Measurements from ENCODE around the gene MAP3K21.

MAP3K21 gene

DNA sequence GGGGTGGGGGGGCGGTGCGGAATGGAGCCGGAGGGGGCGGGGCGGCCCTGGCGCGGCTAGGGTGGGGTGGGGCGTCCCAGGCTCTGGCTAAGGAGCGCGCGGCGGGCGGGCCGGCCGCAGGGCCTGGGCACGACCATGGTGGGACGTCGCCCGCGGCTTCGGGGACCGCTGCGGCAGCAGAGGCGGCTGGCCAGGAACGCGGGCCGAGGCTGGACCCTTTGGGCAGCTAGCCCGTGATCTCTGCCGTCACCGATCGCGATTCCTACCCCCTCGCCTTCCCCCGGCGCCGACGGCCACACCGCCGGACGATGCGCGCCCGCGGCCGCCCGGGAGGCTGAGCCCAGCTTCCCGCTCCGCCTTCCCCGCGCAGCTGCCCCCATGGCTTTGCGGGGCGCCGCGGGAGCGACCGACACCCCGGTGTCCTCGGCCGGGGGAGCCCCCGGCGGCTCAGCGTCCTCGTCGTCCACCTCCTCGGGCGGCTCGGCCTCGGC lies at the start of gene MAP3K21:
MAP3K21 (plus strand) TSS at position 74 of the 491 bp plus-strand sequence; CDS start at position 379, 305 bp downstream.
- no peak for DNase-seq

DNA sequence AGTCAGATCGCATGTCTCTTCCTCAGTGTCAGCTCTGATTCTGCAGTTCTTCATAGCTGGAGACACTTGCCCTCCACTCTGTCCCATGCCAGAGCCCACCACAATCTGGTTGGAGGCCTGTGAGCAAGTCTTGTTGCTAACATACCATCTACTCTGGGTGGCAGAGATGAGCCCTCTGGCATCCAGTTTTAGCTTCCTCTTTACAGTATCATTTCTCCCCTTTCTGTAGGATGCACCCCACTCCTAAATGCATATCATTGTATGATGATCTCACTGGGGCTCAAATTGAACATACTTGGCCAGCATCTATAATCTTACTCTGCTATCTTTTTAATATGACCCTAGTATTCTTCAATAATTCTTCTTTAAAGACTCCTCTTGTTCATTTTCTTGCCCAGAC lies 48.9 kb upstream of the MAP3K21 start:
- no peak for DNase-seq

DNA sequence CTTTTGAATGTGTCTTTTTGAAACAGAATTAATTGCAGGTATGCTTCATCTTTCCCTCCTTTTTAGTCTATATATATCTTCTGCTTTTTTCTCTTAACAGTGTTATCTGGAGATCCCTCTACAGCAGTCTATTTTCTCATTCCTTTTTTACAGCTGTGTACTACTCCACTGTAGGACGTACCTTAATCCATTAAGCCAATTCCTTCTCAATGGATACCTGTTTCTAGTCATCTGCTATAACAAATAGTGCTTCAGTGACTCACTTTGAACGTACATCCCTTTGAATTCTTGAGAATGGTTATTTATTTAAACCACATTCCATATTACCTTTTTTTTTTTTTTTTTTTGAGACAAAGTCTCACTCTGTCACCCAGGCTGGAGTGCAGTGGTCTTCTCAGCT lies 47.6 kb upstream of the MAP3K21 start:
- DNase-seq = no peak

DNA sequence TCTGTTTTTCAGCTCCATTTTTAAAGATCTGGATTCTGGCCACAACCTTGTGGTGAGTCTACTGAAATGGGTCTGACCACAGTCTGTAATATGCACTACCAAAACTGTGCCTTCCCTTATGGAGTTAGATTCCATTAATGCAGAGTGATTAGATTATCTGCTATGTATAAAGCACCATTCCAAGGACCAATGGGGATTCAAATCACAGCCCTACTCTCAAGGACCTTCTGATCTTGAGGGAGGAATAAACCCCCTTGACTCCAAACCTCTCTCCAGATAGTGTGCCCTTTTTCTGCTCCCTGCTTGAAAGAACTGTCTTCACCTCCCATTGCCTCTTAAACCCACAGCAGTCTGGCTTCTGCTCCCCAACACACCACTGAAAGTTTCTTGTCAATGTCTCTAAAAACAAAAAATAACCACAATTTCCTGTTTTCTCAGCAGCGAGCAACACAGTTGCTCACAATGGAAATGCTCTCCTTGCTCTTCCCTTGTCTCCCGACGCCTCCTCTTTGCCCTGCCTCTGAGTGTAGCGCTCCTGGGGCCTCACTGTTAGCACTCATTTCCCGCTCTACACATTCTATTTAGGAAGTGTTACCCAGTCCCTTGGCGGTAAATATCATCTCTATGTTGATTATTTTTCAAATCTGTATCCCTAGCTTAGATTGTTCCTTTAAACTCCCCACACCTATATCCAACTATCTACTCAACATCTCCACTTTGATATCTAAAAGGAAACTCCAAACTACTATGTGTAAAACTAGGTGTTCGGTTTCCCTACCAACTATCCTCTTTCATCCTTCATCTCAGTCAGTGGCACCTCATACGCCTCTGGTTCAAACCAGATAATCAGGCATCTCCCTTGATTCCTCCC lies 45.6 kb upstream of the MAP3K21 start:
- DNase-seq = peak in 1 of 2 experiments; percentile 33

DNA sequence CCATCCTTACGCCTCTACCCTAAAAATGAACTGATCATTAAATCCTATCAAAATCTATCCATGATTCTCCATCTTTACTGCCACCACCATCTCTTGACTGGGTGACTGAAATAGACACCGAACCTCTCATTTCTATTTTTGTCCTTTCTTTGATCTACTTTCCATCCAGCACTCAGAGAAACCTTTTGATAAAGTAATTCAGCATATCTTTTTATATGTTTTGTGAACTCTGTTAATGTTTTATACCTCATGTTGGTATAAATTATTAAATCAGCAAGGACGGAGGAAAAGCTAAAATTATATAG lies 45.0 kb upstream of the MAP3K21 start:
- DNase-seq = no peak

DNA sequence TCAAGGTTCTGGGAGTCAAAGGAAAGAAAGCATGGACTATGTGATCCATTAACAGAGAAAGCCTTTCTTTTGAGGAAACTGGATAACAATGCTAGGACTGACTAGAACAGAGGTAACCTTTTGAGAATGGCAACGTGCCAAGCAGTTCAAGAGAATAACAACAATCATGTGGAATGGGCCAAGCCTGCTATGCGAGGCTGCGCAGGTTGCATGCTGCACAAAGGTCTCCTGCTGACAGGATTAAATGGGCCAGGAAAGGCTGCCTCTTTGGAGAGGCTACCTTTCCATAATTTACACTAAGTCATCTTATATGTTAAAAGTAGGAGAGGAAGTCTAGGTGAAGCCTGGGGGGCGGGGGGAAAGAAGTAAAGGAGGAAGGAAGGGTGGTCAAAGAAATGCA lies 37.8 kb upstream of the MAP3K21 start:
- no peak for DNase-seq

DNA sequence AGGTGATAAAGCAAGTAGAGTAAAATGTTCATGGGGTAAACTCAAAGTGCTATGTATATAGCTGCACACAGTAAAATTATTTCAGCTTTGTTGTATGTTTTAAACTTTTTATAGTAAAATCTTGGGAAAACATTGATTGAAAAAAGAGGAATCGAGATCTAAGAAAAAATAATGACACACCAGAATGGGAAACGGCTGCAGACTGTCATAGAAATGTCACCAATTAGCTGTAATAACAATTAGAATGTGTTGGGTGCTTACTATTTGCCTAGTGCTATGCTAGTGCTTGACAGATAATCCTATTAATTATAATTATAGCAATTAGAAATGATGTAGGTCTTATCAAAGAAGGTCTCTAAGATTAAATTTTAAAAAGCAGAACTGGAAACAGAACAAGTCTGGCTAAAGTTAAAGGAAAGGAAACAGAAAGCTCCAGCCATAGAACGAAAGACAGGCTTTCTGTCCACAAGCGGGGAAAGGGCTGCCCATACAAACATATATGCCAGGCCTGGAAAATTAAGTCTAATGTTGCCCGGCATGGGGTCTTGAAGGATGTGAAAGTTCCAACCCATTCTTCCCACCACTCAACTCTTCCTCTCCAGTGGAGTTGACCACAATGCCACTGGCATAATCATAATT lies 37.0 kb upstream of the MAP3K21 start:
- DNase-seq = no peak

DNA sequence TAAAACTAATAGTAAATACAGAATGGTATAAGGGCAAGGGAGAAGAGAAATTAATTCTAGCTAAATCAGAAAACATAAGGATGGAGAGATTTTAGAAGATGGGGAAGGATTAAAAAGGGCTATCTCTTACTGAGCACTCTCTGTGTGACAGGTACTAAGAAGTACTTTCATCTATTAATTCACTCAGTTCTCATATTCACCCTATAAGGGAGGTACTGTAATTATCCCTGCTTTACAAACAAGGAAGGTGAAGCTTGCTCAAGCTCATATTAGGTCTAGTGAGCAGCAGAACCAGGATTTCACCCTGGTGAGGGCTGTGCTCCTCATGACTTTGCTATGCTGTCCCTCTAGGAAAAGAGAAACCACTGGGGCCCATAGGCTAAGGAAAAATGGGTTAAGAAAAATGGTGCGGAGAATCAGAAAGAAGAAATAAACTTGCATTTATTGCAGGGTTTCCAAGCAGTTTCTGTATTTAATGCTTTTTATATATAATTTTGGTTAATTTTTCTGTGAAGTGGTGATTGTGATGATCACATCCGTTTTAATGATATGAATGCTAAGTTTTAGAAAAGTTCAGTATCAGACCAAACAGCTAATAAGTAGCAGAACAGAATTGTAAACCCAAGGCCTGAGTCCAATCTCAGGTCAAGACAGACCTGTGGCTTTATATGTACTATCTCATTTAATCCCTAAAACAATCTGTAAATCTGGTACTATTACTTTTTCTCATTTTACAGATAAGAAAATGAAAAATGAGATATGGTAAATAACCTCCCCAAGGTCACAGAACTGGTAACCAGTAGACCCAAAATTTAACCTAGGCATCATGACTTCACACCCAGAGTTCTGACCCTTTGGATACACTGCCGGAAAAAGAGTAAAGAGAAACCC lies 33.7 kb upstream of the MAP3K21 start:
- no peak for DNase-seq

DNA sequence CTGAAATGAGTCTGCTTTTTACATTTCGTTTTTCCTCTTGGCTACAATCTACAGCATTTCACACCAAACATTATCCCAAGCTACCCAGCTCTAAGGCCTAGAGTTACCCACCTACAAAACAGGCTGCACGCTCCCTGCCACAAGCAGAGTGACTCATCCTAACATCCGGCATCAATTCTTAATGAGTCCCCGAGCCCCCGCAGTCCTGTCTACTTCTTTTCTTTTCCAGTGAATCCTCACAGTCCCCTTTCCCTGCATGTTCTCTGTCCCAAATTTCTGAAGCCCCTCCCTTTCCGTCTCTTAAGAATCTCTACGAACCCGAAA lies 32.6 kb upstream of the MAP3K21 start:
- DNase-seq = no peak

DNA sequence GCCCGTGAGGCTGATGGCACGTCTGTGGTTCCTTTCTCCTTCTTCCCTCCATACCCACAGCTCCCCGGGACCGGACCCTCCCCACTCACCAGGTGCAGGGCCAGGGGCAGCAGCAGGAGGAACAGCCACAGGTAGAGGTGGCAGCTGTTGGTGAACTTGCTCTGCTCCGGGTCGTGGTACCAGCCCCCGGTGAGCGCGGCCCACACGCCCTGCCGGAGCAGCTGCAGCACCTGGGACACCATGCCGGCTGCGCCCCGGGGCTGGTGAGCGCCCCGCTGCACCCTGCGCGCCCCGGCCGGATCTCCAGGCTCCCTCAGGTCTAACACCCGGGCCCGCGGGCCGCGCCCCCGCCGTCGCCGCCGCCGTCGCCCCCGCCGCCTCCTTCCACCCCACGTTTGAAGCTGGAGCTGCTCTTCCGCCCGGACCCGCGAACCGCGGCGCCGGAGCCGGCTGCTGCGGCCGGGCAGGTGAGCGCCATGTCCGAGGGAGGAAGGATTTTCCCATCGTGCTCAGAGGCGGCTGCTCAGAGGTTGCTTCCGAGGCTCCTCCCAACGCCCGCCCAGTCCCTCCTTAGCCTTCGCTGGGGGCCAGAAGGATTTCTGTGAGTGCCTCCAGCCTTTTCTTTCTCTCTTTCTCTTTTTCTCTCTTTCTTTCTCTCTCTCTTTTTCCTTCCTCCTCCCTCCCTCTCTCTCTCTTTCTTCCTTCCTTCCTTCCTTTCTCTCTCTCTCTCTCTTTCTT lies 32.1 kb upstream of the MAP3K21 start, which contains the start of gene PCNX2:
PCNX2 (minus strand) TSS at position 489 of the 738 bp plus-strand sequence; CDS start at position 242, 247 bp downstream.
- peak; percentile 71 to 82 for DNase-seq

DNA sequence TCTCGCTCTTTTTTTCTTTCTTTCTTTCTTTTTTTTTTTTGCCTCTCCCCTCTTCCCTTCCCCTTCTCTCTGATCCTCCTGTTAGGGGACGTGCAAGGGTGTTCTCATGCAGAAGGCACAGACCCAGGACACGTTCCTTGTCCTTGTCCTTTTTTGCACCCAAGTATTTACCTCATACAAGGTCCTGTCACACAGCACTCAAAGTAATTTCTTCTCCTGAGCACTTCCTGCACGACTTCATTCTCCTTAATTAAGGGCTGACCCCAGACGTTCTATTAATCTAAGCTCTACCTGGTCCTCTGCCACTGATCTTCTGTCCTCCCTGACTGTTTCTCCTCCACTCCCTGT lies 31.6 kb upstream of the MAP3K21 start:
- no peak for DNase-seq

DNA sequence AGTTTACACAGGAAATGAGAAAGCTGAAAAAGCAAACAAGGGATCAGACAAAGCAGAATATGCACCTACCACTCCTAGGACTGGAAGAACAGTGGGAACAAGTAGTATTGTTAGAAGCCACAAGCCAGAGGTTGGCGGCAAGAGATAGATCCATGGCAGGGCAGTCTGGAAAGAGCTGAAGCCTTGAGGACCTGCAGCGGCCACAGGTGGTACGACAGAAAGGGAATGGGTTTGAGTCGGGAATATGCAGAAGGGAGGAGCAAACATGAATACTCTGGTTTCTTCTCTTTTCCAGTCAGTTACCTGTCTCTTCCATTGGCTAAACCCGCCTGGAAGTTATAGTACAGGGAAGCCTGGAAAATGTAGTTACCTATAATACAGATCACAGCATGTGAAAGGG lies 28.1 kb upstream of the MAP3K21 start:
- no peak for DNase-seq

DNA sequence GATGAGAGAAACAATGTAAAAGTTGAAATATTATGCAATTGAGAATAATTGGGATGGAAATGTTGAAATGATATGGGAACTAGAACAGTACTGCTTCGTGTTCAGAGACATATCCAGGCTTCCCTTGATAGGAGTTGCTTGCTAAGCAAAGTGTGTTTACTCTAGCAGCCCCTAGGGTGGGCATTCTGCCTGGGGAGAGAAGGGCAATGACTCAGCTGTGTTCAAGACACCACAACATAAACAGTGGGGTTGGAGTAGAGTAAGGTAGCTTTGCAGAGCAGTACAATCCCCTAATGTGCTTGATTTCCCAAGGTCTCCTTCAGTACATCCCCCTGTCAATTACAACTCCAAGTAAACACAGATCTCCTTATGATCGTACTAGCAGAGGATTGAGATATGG lies 27.2 kb upstream of the MAP3K21 start:
- DNase-seq = no peak

DNA sequence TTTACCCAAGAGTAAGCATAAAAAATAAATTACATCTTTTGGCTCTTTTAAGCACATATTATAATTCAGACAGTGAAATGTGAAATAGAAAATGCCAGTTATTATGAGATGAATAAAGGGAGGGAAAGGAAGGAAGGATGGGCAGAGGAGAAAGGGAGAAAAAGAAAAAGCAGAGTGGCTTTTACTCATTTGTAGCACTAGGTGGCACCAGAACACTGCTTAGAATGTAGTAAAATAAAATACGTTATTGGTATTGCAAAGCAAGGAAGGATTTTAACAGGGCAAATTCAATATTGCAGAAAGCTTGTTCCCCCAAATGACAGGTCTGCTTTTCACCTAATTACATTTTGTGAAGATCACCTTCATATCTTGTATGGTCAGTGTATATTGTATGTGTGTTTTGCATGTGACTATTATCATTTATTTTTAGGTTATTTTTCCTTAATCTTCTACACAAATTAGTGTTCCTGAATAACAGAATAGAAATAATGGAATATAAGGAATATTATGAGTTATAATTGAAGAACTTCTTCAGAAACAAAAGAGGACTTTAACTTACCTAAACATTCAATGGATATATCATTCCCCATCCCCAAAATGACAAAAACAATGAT lies 22.9 kb upstream of the MAP3K21 start:
- no peak for DNase-seq

DNA sequence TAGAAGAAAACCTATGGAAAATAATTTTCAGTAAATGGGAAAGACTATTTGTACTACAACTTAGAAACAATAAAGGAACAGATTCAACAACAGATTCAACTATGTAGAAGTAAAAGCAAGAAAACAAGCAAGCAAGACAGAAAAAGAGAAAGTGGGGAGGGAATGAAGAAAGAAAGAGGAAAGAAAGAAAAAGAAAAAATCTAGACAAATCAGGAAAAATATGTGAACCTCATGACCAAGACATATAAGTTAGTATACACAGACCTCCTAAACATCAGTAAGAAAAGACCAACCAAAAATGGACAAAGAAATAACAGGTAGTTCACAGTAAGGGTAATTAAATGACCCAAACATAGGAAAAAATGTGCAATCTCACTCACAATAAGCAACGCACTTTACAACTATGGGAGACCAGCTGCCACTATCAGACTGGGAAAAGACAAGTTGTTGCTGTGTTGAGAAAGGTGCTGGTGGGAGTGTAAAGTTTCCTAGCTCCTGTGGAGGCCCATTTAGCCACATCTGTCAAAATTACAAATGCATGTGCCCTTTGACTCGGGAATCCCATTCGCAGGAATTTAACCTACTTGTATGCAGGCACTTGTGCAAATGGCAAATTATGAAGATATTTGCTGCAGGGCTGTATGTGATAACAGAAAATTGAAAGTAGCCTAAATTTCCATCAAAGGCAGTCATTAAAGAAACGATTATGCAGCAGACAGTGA lies 13.9 kb upstream of the MAP3K21 start:
- no peak for DNase-seq

DNA sequence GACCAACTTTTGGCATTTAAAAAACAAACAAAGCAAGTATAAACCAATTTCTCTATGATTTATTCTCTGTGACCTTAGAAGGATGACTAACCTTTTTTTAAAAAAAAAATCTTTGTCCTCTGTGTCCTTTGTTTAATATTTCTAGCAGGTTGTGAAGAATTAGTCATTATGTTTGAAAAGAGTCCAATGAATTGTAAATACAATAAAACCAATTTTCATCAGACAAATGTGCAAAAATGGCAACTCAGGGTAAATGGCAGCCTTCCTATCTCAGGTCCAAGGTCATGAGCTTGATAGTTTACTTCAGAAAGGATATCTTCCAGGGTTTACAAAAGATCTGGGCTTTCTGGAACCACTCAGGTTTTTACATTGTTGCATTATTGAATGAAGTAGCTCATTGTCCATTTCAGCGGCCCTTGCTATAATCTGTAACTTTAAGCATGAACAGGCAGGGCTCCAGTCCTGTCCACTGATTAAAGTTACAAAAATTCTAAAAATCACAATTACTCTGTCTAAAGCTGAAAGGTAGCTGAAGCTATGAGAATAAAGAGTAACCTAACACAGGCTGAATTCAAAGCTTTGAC lies 11.7 kb upstream of the MAP3K21 start:
- DNase-seq = no peak

DNA sequence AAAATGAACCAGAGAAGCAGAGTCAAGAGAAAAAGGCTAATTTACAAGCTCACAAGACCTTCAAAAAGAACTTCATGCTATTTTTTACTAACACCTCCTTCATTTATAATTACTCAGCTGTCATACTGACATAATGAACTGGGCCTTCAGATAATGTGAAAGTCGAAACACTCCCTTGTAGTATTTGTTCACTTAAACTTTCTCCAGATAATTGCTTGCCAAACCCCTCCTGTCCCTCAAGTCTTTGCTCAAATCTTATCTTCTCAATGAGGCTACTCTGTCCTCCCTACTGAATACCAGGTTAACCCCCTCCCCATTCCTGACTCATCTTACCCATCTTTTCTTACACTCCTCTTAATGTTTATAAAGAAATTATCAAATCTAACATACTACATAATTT lies 11.1 kb upstream of the MAP3K21 start:
- DNase-seq = no peak

DNA sequence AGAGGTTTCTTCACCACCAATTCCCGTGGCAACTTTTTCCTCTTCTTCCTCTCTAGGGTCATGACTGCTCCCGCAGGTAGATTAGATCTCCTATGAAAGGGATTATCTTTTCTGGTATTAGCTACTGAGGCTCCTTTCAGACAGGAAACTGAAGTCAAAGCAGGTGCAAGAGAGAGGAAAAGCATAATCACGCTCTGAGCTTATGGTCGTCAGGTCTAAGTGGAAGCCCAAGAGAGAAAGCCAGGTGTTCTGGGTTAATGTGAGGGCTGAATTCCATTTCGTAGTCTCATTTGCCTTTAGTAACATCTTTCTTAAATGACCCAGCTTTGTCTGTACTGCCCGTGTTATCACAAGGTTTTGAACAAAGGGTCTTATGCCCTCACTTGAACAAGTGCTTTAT lies 8.3 kb upstream of the MAP3K21 start:
- DNase-seq = no peak

DNA sequence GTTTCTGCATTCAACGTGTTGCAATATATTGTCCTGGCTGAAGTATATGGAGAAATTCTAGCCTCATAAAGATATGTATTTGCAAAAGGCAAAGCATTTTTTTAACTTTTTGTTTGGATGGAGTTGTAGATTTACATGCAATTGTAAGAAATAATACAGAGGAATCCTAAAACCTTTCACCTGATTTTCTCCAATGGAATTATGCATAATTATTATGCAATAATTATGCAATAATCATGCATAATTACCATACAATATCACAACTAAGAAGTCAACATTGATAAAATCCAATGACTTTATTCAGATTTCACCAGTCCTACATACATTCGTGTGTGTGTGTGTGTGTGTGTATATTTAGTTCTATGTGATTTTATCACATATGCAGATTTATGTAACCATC lies 7.5 kb upstream of the MAP3K21 start:
- no peak for DNase-seq

DNA sequence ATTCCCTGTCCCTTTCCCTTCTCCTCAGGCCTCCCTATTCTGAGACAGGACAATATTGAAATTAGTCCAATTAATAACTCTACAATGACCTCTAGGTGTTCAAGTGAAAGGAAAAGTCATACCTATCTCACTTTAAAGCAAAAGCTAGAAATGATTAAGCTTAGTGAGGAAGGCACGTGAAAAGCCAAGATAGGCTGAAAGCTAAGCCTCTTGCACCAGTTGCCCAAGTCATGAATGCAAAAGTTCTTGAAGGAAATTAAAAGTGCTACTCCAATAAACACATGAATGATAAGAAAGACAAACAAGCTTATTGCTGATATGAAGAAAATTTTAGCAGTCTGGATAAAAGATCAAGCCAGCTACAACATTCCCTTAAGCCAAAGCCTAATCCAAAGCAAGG lies 3.8 kb upstream of the MAP3K21 start:
- no peak for DNase-seq

DNA sequence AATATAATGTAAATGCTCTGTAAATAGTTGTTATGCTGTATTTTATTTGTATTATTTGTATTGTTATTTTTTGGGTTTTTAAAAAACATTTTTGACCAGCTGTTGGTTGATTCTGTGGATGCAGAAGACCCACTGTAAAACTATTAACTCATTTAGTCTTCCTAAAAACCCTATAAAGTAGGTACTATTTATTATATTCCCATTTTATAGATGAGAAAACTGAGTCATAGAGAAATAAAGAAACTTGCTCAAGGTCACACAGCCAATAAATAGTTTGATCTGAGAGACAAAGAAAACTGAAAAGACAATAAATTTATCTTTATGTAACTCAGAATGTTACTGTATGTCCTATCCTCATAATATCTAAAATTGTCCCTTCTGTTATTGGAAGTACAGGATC lies 1.2 kb upstream of the MAP3K21 start:
- no peak for DNase-seq

Measured in activated T-cell treated with anti-CD3 and anti-CD28 coated beads, Interleukin-2, amount 50 U/mL, for 48 hours (primary cell).